ENCODE results near the gene SMAD3. TPM values are rescaled to one million over a fixed set of nuclear protein-coding genes. Genes with fewer than 3 reads are reported as not detected.
A peak's percentile ranks its signal among the peaks of the same experiment; 100 is the strongest.

SMAD3 gene
- total and polyA plus RNA-seq, 10 of the 15 experiments (the other 5 are each of a cell fraction or from before 2014, with no cell fraction given) = 5.6 to 43.2 (median 16.0) TPM

DNA sequence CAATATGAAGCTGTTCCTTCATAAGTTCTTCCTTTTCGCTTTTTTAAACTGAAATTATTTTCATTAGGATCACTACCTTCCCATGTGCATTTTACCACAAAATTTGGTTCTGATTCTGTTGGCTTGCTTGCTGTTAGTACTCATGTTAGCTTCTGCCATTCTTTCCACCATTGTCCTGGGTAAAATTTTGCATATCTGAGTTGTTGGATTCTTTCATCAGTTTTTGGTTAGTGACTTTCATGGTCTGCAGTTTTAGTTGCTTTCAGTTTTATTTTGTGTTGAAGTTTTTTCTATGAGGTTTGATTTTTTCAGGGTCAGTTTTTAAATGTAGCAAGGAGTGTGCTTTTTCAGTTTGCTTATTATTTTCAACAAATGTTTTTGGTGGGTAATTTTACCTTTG, 71.9 kb downstream of the SMAD3 start (continued):
- TF ChIP-seq DPF2 (IDR thresholded peaks at IDR 0.05) (no peak), TARDBP (IDR thresholded peaks at IDR 0.05; ENCODE audit: borderline replicate concordance) (no peak), IRF4 (IDR thresholded peaks at IDR 0.05; ENCODE audit: low read depth, low read length) (no peak), NFXL1 (IDR thresholded peaks at IDR 0.05; ENCODE audit: borderline replicate concordance) (no peak), POU2F2 (IDR thresholded peaks at IDR 0.05; ENCODE audit: borderline replicate concordance, low read depth, low read length) (peak; percentile 86; the same call in 2 of the 3 replicates), EED (IDR thresholded peaks at IDR 0.05; ENCODE audit: low read depth) (no peak), MXI1 (IDR thresholded peaks at IDR 0.05; ENCODE audit: low read depth, low read length) (no peak), CBX3 (IDR thresholded peaks at IDR 0.05; ENCODE audit: borderline replicate concordance, low read depth) (no peak), MYC (IDR thresholded peaks at IDR 0.05; ENCODE audit: insufficient read depth, insufficient read length, insufficient replicate concordance, low read length, severe bottlenecking) (no peak), RCOR1 (conservative IDR thresholded peaks at IDR 0.05; ENCODE audit: low read depth, low read length) (no peak), ZBED1 (IDR thresholded peaks at IDR 0.05; ENCODE audit: borderline replicate concordance) (no peak), SMC3 (IDR thresholded peaks at IDR 0.05; ENCODE audit: borderline replicate concordance, low read length) (no peak), PML (IDR thresholded peaks at IDR 0.05; ENCODE audit: low read length) (no peak), BCL11A (IDR thresholded peaks at IDR 0.05; ENCODE audit: low read depth, low read length) (no peak), ZNF24 (IDR thresholded peaks at IDR 0.05) (no peak), KAT2A (conservative IDR thresholded peaks at IDR 0.05; ENCODE audit: control insufficient read depth, low read depth, low read length) (no peak), WRNIP1 (IDR thresholded peaks at IDR 0.05; ENCODE audit: borderline replicate concordance, low read depth, low read length) (no peak), CHD2 (IDR thresholded peaks at IDR 0.05; ENCODE audit: borderline replicate concordance, low read depth, low read length) (no peak), ZNF207 (IDR thresholded peaks at IDR 0.05; ENCODE audit: borderline replicate concordance) (no peak), TCF7 (IDR thresholded peaks at IDR 0.05; ENCODE audit: borderline replicate concordance) (no peak)
- TF ChIP-seq, protein P1, sequence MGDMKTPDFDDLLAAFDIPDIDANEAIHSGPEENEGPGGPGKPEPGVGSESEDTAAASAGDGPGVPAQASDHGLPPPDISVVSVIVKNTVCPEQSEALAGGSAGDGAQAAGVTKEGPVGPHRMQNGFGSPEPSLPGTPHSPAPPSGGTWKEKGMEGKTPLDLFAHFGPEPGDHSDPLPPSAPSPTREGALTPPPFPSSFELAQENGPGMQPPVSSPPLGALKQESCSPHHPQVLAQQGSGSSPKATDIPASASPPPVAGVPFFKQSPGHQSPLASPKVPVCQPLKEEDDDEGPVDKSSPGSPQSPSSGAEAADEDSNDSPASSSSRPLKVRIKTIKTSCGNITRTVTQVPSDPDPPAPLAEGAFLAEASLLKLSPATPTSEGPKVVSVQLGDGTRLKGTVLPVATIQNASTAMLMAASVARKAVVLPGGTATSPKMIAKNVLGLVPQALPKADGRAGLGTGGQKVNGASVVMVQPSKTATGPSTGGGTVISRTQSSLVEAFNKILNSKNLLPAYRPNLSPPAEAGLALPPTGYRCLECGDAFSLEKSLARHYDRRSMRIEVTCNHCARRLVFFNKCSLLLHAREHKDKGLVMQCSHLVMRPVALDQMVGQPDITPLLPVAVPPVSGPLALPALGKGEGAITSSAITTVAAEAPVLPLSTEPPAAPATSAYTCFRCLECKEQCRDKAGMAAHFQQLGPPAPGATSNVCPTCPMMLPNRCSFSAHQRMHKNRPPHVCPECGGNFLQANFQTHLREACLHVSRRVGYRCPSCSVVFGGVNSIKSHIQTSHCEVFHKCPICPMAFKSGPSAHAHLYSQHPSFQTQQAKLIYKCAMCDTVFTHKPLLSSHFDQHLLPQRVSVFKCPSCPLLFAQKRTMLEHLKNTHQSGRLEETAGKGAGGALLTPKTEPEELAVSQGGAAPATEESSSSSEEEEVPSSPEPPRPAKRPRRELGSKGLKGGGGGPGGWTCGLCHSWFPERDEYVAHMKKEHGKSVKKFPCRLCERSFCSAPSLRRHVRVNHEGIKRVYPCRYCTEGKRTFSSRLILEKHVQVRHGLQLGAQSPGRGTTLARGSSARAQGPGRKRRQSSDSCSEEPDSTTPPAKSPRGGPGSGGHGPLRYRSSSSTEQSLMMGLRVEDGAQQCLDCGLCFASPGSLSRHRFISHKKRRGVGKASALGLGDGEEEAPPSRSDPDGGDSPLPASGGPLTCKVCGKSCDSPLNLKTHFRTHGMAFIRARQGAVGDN (IDR thresholded peaks at IDR 0.05) = no peak
- TF ChIP-seq, protein P2, sequence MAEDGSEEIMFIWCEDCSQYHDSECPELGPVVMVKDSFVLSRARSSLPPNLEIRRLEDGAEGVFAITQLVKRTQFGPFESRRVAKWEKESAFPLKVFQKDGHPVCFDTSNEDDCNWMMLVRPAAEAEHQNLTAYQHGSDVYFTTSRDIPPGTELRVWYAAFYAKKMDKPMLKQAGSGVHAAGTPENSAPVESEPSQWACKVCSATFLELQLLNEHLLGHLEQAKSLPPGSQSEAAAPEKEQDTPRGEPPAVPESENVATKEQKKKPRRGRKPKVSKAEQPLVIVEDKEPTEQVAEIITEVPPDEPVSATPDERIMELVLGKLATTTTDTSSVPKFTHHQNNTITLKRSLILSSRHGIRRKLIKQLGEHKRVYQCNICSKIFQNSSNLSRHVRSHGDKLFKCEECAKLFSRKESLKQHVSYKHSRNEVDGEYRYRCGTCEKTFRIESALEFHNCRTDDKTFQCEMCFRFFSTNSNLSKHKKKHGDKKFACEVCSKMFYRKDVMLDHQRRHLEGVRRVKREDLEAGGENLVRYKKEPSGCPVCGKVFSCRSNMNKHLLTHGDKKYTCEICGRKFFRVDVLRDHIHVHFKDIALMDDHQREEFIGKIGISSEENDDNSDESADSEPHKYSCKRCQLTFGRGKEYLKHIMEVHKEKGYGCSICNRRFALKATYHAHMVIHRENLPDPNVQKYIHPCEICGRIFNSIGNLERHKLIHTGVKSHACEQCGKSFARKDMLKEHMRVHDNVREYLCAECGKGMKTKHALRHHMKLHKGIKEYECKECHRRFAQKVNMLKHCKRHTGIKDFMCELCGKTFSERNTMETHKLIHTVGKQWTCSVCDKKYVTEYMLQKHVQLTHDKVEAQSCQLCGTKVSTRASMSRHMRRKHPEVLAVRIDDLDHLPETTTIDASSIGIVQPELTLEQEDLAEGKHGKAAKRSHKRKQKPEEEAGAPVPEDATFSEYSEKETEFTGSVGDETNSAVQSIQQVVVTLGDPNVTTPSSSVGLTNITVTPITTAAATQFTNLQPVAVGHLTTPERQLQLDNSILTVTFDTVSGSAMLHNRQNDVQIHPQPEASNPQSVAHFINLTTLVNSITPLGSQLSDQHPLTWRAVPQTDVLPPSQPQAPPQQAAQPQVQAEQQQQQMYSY (CRISPR knock-in tag; IDR thresholded peaks at IDR 0.05) = no peak
- TF ChIP-seq, protein P3, sequence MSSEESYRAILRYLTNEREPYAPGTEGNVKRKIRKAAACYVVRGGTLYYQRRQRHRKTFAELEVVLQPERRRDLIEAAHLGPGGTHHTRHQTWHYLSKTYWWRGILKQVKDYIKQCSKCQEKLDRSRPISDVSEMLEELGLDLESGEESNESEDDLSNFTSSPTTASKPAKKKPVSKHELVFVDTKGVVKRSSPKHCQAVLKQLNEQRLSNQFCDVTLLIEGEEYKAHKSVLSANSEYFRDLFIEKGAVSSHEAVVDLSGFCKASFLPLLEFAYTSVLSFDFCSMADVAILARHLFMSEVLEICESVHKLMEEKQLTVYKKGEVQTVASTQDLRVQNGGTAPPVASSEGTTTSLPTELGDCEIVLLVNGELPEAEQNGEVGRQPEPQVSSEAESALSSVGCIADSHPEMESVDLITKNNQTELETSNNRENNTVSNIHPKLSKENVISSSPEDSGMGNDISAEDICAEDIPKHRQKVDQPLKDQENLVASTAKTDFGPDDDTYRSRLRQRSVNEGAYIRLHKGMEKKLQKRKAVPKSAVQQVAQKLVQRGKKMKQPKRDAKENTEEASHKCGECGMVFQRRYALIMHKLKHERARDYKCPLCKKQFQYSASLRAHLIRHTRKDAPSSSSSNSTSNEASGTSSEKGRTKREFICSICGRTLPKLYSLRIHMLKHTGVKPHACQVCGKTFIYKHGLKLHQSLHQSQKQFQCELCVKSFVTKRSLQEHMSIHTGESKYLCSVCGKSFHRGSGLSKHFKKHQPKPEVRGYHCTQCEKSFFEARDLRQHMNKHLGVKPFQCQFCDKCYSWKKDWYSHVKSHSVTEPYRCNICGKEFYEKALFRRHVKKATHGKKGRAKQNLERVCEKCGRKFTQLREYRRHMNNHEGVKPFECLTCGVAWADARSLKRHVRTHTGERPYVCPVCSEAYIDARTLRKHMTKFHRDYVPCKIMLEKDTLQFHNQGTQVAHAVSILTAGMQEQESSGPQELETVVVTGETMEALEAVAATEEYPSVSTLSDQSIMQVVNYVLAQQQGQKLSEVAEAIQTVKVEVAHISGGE (CRISPR knock-in tag; IDR thresholded peaks at IDR 0.05) = no peak
